NCI-H1417 treated with DMSO at 0.1 percent for 48 hours (cell line): ENCODE data around the gene CTDSP1.

Source experiments
- DNase-seq: peaks from one replicate; lab custom pipeline; 2025; lab: John Stamatoyannopoulos, UW

CTDSP1 gene

DNA sequence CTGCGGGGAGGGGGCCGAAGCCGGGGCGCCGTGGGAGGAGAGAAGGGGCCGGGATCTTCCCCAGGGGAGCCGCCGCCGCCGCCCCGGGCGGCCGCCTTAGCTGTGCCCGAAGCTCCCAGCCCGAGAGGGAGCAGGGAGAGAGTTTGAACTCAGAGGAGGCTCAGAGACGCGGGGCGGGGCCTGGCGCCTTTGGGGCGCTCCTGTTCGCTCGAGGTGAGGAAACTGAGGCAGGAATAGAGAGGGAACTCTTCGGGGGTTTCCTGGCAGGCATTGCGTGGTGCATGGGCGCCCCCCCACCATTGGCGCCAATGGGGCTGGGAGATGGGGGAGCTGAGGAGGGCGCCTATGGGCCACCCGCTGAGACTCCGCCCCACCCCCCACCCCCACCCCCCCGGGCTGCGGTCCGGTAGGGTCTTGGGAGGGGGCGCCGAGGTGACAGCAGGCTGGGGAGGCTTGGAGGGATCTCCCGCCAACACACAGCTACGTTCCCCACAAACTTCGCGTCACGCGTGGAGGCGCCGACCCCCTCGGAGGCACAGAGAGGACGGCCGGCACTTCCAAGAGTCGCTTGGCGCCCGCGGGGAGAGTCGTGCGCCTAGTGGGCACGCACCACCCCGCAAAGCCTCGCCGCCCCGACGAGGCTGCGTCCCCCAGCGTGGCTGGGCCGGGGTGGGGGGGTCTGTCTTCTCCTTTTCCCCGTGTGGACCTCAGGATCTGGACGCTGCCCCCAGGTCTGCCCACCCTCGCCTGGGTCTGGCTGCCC lies 680 bp downstream of the CTDSP1 start:
- DNase-seq = no peak

DNA sequence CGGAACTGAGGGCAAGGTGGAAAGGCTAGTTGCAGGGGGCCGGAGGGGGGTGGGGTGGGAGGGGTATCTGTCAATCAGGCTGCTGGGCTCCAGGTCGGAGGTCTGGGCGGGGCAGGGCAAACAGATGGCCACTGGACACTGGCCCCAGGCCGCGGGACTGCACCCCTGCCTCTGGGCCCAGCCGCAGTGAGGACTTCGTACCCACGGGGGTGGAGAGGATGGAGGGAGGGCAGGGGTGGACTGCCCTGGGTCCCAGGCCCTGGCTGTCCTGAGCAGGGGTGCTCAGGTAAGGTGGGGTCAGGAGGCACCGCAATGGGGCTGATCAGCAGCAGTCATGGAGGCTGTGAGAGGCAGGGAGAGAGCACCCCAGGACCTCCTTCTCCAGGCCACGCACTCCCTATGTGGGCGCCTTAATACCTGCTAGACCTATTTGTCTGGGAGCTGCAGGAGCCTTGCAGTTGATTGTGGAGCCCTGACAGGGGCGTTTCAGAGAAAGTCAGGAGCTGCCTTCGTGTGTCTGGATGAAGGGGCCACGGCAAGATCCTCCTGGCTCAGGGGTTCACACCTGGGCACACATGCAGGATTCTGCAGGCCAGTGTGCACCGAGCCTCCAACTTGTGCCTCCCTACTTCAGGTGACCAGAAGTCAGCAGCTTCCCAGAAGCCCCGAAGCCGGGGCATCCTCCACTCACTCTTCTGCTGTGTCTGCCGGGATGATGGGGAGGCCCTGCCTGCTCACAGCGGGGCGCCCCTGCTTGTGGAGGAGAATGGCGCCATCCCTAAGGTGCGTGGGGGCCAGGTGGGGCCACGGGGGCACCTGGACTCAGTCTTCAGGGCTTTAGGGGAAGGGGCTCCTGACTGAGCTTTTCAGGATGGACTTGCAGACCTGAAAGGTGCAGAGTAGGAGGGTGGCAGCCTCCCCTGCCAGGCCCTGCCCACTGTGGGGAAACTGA lies 1.5 kb downstream of the CTDSP1 start:
- no peak for DNase-seq

DNA sequence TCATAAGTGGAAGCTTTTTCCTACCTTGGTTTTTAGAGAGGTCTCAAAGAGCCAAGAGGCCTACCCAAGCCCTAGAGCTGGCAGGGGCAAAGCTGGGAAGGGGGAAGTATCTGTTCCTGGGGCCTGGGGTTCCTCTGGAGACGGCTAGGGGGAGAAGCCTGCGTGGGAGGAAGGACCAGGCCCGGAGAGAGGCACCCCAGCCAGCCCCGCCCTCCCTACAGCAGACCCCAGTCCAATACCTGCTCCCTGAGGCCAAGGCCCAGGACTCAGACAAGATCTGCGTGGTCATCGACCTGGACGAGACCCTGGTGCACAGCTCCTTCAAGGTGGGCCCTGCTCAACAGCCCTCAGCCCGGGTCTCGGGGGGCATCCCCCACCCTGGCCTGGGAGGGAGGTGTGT lies 2.2 kb downstream of the CTDSP1 start:
- no peak for DNase-seq

DNA sequence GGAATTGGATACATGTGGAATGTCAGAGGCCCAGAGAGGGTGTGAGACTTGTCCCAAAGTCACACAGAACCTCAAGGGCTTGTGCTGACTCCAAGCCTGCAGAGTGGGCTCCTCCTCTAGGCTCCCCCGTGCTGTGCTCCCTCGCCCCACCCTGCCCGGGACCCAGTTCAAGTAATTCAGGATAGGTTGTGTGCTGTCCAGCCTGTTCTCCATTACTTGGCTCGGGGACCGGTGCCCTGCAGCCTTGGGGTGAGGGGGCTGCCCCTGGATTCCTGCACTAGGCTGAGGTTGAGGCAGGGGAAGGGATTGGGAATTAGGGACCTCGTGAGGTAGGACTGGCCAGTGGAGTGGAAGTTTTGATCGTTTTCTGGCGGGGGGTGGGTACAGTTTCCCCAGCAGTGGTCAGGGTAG lies 2.8 kb downstream of the CTDSP1 start:
- no peak for DNase-seq

DNA sequence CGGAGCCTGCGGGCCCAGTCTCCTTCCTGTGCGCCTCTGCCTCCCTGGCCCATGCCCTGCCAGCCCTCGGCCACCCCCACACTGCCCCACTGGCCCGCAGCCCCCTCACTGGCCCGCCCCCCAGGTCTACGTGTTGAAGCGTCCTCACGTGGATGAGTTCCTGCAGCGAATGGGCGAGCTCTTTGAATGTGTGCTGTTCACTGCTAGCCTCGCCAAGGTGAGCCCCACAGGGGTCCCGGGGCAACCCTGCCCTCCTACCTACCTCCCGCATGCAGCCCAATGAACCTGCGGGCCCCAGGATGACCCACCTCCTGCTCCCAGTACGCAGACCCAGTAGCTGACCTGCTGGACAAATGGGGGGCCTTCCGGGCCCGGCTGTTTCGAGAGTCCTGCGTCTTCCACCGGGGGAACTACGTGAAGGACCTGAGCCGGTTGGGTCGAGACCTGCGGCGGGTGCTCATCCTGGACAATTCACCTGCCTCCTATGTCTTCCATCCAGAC lies 3.3 kb downstream of the CTDSP1 start:
- DNase-seq = no peak

DNA sequence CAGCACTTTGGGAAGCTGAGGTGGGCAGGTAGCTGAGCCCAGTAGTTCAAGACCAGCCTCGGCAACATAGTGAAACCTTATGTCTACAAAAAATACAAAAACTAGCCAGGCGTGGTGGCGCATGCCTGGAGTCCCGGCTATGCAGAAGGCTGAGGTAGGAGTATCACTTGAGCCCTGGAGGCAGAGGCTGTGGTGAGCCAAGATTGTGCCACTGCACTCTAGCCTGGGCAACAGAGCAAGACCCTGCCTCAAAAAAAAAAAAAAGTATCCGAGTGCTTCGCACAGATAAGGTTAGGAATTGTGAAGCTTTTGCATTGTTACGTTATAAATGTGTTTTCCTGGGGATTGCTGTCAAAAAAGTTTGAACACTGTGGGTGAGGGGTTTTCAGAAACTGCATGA lies 4.1 kb downstream of the CTDSP1 start:
- DNase-seq = no peak

DNA sequence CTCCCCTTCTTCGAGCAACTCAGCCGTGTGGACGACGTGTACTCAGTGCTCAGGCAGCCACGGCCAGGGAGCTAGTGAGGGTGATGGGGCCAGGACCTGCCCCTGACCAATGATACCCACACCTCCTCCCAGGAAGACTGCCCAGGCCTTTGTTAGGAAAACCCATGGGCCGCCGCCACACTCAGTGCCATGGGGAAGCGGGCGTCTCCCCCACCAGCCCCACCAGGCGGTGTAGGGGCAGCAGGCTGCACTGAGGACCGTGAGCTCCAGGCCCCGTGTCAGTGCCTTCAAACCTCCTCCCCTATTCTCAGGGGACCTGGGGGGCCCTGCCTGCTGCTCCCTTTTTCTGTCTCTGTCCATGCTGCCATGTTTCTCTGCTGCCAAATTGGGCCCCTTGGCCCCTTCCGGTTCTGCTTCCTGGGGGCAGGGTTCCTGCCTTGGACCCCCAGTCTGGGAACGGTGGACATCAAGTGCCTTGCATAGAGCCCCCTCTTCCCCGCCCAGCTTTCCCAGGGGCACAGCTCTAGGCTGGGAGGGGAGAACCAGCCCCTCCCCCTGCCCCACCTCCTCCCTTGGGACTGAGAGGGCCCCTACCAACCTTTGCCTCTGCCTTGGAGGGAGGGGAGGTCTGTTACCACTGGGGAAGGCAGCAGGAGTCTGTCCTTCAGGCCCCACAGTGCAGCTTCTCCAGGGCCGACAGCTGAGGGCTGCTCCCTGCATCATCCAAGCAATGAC lies 4.8 kb downstream of the CTDSP1 start:
- no peak for DNase-seq

DNA sequence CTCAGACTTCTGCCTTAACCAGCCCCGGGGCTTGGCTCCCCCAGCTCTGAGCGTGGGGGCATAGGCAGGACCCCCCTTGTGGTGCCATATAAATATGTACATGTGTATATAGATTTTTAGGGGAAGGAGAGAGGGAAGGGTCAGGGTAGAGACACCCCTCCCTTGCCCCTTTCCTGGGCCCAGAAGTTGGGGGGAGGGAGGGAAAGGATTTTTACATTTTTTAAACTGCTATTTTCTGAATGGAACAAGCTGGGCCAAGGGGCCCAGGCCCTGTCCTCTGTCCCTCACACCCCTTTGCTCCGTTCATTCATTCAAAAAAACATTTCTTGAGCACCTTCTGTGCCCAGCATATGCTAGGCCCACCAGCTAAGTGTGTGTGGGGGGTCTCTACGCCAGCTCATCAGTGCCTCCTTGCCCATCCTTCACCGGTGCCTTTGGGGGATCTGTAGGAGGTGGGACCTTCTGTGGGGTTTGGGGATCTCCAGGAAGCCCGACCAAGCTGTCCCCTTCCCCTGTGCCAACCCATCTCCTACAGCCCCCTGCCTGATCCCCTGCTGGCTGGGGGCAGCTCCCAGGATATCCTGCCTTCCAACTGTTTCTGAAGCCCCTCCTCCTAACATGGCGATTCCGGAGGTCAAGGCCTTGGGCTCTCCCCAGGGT lies 5.5 kb downstream of the CTDSP1 start:
- no peak for DNase-seq

DNA sequence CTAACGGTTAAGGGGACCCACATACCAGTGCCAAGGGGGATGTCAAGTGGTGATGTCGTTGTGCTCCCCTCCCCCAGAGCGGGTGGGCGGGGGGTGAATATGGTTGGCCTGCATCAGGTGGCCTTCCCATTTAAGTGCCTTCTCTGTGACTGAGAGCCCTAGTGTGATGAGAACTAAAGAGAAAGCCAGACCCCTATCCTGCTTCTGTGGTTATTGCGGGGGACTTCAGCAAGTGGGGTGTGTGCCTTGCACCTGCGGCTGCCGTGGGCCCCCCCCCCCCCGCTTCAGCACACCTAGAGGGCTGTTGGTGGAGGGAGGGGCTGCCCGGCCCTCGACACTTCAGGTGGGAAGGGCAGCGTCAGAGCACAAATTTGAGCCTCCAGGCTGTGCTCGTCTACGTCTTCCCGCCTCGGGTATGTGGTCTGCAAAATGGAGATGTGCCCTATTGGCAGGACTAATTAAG lies 6.1 kb downstream of the CTDSP1 start:
- DNase-seq = no peak

DNA sequence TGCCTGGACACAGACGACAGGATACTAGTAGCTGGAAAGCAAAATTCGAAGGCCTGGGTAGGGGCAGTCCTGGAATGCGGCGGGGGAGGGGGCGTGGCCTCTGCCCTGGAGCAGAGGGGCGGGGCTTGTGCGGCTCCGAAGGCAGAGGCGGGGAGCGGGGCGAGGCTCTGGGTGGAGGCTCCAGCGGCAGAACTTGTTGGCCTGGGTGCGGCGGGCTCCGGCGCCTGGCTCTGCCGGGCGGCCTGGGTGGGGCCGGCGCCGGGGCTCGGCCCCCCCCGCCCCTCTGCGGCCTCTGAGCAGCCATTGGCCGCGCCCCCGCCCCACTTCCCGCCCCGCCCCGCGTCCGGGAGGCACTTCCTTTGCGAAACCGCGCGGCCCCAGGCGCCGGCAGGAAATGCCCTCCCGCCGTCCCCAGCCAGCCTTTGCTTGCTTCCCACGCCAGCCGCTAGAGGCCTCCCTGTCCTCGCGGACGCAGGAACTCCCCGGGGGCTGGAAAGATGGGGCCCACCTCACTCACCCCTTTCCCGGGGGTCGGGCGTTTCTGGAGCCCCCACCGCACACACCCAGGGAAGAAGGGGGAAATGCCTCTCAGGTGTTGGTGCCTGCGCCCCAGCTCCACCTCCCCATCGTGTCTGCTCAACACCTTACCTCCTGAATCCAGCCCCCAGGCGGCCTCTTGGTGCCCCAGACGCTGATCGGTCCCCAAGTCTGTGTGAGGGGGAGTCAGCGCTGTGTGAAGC lies 6.7 kb downstream of the CTDSP1 start:
- DNase-seq = peak; percentile 63

DNA sequence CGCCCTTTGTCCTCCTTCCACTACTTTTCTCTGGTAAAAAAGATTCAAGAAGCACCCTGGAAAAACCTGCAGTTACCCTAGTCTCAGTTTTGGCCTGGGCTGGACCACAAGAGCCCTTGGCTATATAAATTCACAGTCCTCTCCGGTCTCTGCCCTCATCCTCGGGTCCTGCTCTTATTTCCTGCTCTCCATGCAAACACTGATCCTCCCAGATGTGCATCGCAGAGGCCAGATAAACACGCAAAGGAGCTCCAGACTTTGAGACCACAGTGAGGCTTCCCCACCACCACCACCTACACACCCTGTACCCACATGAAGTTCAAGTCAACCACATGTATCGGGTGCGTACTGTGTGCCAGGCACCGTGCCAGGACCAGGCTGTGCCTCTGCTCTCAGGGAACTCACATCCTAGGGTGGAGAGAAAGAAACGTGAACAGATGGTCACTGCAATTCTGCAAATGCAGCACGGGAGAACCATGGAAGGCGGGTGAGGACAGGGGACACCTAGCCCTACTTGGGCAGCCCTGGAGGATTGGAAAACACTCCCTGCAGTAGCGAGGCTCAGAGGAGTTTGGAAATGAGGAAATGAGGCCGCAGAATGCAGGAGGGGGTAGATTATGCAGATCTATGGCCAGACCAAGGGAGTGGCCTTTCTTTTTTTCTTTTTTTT lies 7.4 kb downstream of the CTDSP1 start:
- DNase-seq = no peak

DNA sequence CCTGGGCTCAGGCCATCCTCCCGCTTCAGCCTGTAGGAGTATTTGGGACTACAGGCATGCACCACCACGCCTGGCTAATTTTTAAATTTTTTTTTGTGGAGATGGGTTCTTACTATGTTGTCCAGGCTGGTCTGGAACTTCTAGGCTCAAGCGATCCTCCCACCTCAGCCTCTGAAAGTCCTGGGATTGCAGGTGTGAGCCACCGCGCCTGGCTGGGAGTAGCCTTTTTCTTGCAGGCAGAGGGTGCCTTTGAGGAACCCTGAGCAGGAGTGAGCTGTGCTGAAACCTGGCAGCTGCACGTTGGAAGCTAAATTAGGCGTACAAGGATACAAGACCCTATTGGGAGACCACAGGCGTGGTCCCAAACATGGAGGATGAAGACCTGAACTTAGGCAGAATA lies 8.0 kb downstream of the CTDSP1 start:
- no peak for DNase-seq

DNA sequence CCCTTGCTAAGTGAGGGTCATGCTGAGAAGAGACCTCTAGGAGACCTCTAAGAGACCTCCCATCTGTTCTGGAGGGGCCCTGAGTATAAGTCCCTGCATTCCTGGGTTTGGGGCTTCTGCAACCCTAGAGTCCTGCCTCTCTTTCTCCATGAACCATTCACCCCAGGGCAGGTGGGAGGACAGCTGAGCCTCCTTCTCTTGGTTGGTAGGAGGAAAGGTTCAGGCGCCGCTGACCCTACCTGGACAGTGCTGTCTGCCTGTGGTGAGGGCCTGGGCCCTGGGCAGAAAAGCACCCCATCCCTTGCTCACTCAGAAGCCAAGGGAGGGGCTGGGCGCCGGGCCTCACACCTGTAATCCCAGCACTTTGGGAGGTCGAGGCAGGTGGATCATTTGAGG lies 18.7 kb downstream of the CTDSP1 start:
- no peak for DNase-seq

DNA sequence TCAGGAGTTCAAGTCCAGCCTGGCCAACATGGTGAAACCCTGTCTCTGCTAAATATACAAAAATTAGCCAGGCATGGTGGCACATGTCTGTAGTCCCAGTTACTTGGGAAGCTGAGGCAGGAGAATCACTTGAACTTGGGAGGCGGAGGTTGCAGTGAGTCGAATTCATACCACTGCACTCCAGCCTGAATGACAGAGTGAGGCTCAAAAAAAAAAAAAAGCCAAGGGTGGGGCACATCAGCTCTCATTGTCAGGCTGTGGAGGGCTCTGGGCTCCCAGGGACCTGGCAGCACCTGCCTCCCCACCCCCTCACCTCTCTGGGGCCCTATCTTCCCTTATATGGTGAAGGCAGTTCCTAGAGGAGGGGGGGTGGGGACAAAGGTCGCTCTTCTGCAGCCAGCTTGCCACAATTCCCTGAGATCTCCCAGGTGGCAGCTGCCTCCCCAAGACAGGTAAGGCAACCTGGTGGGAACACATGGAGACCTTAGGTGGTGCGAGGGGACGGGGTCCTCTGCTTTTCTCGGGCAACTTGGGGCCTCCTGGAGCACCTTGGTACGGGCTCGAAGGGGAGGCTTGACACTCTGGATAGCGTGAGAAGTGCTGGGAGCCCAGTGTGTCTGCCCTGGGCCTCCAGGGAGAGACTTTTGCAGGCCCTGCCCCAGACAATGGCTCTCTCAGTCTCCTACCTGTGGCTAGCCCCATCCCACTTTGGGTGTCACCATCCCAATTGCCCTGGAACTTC lies 19.2 kb downstream of the CTDSP1 start, which contains the start of gene VIL1:
Gene VIL1 (plus strand): TSS at position 407 of the 742 bp plus-strand sequence. CDS start 4,656 bp downstream, outside the sequence.
- no peak for DNase-seq

DNA sequence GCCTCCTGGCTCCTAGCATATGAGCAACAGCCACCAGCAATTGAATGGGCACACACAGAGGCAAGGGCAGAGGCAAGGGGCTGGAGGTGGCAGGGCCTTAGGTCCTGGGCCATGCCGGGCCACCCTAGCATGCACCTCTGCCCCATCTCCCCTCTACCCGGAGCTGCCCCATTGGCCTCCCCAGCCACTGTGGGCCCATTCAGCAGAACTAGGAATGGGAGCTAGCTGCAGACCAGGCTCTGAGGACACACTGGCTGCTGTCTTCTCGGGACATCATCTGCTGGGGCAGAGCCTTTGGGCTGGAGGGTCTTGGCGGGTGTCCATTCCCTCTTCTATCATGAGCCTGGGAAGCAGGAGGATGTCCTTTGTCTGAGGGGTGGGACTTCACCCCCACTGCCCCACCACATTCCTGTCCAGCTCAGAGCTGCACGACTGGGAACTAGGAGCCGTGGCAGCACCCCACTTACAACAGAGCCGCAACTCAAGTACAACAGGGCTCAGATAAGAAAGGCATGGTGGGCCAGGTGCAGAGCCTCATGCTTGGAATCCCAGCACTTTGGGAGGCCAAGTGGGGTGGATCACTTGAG lies 20.1 kb downstream of the CTDSP1 start:
- no peak for DNase-seq

DNA sequence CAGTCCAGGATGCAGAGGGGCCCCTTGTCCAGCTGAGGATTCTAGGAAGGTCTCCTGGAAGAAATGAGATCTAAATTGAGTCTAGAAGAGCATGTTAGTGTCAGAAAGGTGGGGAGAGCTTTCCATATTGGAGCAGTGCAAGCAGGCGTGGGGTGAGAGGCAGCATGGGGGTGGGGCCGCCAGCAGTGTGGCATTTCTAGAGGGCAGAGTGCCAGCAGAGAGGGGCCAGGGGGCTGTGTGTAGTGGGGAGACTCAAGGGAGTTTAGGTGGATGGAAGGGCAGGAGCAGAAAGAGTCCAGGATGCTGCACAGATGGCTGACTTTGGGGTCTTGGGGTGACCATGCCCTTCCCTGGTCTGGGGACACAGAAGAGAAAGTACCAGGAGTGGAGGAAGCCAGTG lies 21.4 kb downstream of the CTDSP1 start:
- no peak for DNase-seq

DNA sequence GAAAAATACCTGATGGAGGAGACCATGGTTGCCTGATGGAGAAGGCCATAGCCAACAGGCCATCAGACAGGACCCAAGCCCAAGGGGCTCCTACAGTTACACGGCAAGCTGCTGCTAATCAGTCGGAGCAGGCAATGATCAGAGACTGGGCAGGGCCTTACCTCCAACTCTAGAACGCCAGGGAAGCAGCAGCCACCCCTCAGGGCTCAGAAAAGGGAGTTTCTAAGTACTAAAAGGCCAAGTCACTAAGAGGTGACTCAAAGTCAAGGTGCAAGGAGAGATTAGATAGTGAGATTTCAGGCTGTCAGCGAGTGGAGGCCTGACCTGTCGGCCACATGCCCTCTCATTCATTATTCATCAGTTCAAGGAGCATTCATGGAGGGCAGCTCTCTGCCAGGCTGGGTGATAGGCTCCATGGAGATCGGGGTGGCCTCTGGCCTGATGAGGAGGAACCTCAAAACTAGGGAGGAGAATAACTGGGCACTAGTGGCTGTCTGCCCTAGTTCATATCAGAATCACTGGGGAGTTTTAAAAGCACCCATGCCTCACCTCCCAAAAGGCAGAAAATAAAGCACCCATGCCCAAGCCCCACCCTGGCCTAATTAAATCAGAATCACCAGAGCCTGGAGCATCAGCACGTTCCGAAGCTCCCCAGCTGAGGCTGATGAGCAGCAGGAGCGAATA lies 22.9 kb downstream of the CTDSP1 start:
- no peak for DNase-seq

DNA sequence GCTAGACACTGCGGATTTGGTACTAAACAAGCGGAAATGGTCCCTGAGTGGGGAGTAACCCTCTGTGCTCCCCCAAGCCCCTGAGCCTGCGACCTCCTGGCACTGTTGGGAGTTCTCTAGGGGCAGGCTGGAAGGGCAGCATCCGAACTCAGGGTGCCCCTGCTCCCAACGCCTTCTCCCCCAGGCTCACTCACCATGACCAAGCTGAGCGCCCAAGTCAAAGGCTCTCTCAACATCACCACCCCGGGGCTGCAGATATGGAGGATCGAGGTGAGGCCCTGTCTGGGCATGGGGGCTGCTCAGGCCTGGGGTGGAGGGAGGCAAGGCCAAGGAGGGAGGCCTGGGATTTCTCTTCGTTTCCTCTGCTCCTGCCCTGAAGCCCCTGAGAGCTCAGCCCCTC lies 23.9 kb downstream of the CTDSP1 start:
- no peak for DNase-seq

DNA sequence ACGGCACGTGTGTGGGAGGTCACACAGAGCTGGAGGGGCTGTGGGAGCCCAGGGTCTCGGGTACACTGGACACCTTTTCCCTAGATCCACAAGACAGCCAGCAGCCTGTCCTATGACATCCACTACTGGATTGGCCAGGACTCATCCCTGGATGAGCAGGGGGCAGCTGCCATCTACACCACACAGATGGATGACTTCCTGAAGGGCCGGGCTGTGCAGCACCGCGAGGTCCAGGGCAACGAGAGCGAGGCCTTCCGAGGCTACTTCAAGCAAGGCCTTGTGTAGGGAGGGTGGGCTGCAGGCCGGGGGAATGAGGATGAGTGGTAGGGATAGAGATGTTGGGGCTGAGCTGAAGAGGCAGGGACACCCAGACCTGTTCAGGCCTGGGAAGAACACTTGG lies 25.9 kb downstream of the CTDSP1 start:
- DNase-seq = no peak
